IPS-NIHi7 (cell line): ENCODE measurements around the gene TADA2A.
A peak's percentile ranks its signal among the peaks of the same experiment; 100 is the strongest.
"Not testable (repeated sequence)": the region's sequence is repeated elsewhere in the genome, so short reads cannot be mapped to it uniquely, and the experiment has no call there.

Experiments used
- DNase-seq: peaks from one replicate; pipeline ENCODE4 v3.0.0; 2012; ENCODE audit warnings: mixed read lengths; ENCODE audit errors: extremely low spot score

TADA2A gene

GRCh38 chr17:37492167-37492566 lies 85.5 kb downstream of the TADA2A start:
- DNase-seq, result no peak

- DNase-seq, result no peak
Observed at GRCh38 chr17:37493249-37494027, 86.8 kb downstream of the TADA2A start.

- no peak for DNase-seq
Observed at GRCh38 chr17:37494401-37494831, 87.7 kb downstream of the TADA2A start.

GRCh38 chr17:37494971-37495370 lies 88.3 kb downstream of the TADA2A start:
- peak; percentile 44 for DNase-seq

GRCh38 chr17:37500378-37500777 lies 93.7 kb downstream of the TADA2A start:
- no peak for DNase-seq

- no peak for DNase-seq
Observed at GRCh38 chr17:37502009-37502936, 95.6 kb downstream of the TADA2A start.

GRCh38 chr17:37503148-37503547 lies 96.5 kb downstream of the TADA2A start:
- no peak for DNase-seq

- no peak for DNase-seq
Observed at GRCh38 chr17:37505333-37505732, 98.6 kb downstream of the TADA2A start.

- peak; percentile 81 for DNase-seq
Observed at GRCh38 chr17:37506678-37507077, 100.0 kb downstream of the TADA2A start.

GRCh38 chr17:37507111-37507510 lies 100.4 kb downstream of the TADA2A start:
- DNase-seq, result no peak

- DNase-seq, result no peak
Observed at GRCh38 chr17:37510056-37510455, 103.4 kb downstream of the TADA2A start.

- not testable (repeated sequence) for DNase-seq
Observed at GRCh38 chr17:37511642-37512041, 105.0 kb downstream of the TADA2A start.

GRCh38 chr17:37512442-37513068 lies 105.9 kb downstream of the TADA2A start:
- DNase-seq, result no peak

- DNase-seq, result no peak
Observed at GRCh38 chr17:37513711-37514110, 107.0 kb downstream of the TADA2A start.

- DNase-seq, result no peak
Observed at GRCh38 chr17:37516127-37516571, 109.5 kb downstream of the TADA2A start.

GRCh38 chr17:37517881-37518280 lies 111.2 kb downstream of the TADA2A start:
- no peak for DNase-seq

- no peak for DNase-seq
Observed at GRCh38 chr17:37518826-37519225, 112.1 kb downstream of the TADA2A start.

GRCh38 chr17:37519251-37519985 lies 112.7 kb downstream of the TADA2A start:
- no peak for DNase-seq

GRCh38 chr17:37520174-37520573 lies 113.5 kb downstream of the TADA2A start:
- no peak for DNase-seq

- DNase-seq, result no peak
Observed at GRCh38 chr17:37521821-37522220, 115.1 kb downstream of the TADA2A start.

- DNase-seq, result no peak
Observed at GRCh38 chr17:37523715-37524219, 117.1 kb downstream of the TADA2A start.
